Testis (tissue), 2 donors: Measurements from ENCODE around the gene CEP152.

ENCODE experiments used
- CTCF ChIP-seq, 3 experiments: fragments of 450-650 bp in 2 of 3; fragments of 200-600 bp in 1 of 3; sonication (generic) in 1 of 3; IDR thresholded peaks; one replicate each; pipeline ENCODE4 v1.5.1; 2016 to 2019; ENCODE audit warnings: antibody characterized with exemption in 3 of 3, mild to moderate bottlenecking in 2 of 3, moderate library complexity in 1 of 3
- POLR2A ChIP-seq: fragments of 450-650 bp; IDR thresholded peaks from one replicate; pipeline ENCODE4 v1.6.1; 2017; ENCODE audit warnings: antibody characterized with exemption, mild to moderate bottlenecking, moderate library complexity

DNA sequence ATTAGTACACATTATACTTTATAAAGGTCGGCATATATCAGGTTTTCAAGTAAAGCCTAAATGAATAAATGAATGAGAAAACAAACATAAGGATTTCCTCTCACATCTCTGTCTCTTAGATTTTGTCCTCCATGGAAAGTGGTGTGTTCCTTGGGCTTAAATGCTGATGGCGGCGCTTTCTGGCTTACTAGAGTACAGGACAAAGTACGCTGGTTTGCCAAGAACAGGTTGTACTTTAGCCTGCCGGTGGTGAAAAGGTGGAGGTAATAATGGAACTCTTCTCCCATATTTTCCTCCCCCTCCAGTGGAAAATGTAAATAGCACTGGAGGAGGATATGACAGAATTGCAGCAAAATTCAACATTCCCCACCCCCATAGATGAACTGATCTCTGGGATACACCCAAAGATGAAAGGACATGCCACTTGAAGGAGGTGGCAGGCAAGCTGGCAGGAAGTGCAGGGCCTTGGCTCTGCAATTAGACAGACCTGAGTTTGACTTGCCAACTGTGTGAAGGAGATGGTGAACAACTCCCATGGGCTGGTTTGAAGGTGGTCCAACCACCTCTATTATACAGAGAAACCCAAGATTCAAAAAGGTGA lies 29.3 kb downstream of the CEP152 start:
- no peak for TF ChIP-seq POLR2A
- TF ChIP-seq CTCF (IDR thresholded peaks at IDR 0.05): no peak
